SK-N-MC (cell line): ENCODE measurements around the gene IL5RA.

Experiments used
- DNase-seq: peaks from one replicate; pipeline ENCODE4 v3.0.0-alpha.2; 2011; ENCODE audit warnings: low read depth, low spot score
- H3K27ac ChIP-seq: fragments of 200-600 bp; sonication (generic); 2 replicates; pipeline ENCODE4 v1.5.1; 2016; ENCODE audit warnings: mixed run types
- H3K36me3 ChIP-seq: fragments of 200-600 bp; sonication (generic); 2 replicates; pipeline ENCODE4 v1.6.1; 2017; ENCODE audit warnings: antibody characterized with exemption, low read length, mixed read lengths; ENCODE audit not compliant: insufficient read depth
- H3K4me3 ChIP-seq: fragments of 200-600 bp; sonication (generic); 2 replicates; pipeline ENCODE4 v1.5.1; 2016
- H3K9ac ChIP-seq: fragments of 200-600 bp; sonication (generic); 2 replicates; pipeline ENCODE4 v1.8.0; 2017; ENCODE audit warnings: mixed run types, mixed read lengths; ENCODE audit not compliant: insufficient read length
- H3K9me3 ChIP-seq: fragments of 200-600 bp; sonication (generic); 2 replicates; pipeline ENCODE4 v1.6.1; 2017; ENCODE audit warnings: low read depth, mild to moderate bottlenecking, antibody characterized with exemption, low read length, moderate library complexity, mixed read lengths
- EZH2 ChIP-seq: fragments of 200-600 bp; sonication (generic); IDR thresholded peaks from one replicate; pipeline ENCODE4 v1.6.1; 2017; ENCODE audit warnings: antibody characterized with exemption
- FOXP2 ChIP-seq: optimal IDR thresholded peaks from 2 replicates; pipeline ENCODE3; 2011; ENCODE audit warnings: mild to moderate bottlenecking, moderate library complexity; ENCODE audit not compliant: insufficient read depth; ENCODE audit errors: extremely low read length, control extremely low read depth
- POLR2AphosphoS5 ChIP-seq: IDR thresholded peaks from 2 replicates; pipeline ENCODE4 v1.6.1; 2012; ENCODE audit warnings: mild to moderate bottlenecking, low read depth, low read length, borderline replicate concordance

IL5RA gene

DNA sequence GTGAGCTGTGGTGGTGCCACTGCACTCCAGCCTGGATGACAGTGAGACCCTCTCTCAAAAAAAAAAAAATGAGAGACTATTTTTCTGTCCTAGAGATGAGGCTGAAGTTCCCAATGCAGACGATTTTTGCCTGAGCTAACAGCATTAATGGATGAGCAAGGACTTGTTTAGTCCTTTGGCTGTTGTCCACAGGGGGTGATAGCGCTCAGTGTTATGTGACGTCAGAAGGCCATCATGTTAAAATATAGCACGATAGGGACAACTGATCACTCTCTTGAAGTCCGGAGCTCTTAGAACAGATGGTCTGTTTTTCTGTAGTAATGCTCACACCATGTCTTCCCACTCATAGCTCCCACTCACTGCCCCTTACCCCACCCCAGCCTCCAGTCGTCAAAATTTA, 23.3 kb upstream of the IL5RA start:
- Histone ChIP-seq H3K27ac (no peak overlapping the region), H3K9me3 (no peaks in the 10 kb centered on the region), H3K9ac (no peak overlapping the region), H3K36me3 (peaks cover 32% of the 10 kb centered on the region), H3K4me3 (no peak overlapping the region)
- no peak for TF ChIP-seq FOXP2
- TF ChIP-seq POLR2AphosphoS5, result no peak
- TF ChIP-seq EZH2, result no peak
- no peak for DNase-seq

DNA sequence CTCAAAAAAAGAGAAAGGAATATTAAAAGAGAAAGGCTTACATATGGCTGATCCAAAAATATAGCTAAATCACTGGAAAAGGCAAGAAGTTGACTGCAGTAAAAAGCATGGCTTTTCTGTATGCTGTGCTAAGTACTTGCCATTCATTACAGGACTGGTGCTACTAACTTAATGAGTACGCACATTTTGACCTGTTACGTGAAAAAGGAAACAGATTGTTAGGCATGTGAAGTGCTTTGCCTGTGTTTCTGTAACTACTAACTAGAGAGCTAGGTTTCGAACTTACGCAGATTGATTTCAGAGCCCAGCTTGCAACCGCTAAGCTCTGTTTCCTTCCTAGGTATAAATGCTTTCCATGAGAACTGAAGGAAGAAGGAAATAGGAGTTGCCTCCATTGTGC, 19.4 kb upstream of the IL5RA start:
- no peaks in the 10 kb centered on the region for H3K9me3 ChIP-seq
- H3K9ac ChIP-seq, result no peak overlapping the region
- H3K27ac ChIP-seq, result no peak overlapping the region
- H3K4me3 ChIP-seq, result no peak overlapping the region
- peaks cover 27% of the 10 kb centered on the region for H3K36me3 ChIP-seq
- DNase-seq, result no peak
- no peak for TF ChIP-seq FOXP2
- no peak for TF ChIP-seq POLR2AphosphoS5
- no peak for TF ChIP-seq EZH2

DNA sequence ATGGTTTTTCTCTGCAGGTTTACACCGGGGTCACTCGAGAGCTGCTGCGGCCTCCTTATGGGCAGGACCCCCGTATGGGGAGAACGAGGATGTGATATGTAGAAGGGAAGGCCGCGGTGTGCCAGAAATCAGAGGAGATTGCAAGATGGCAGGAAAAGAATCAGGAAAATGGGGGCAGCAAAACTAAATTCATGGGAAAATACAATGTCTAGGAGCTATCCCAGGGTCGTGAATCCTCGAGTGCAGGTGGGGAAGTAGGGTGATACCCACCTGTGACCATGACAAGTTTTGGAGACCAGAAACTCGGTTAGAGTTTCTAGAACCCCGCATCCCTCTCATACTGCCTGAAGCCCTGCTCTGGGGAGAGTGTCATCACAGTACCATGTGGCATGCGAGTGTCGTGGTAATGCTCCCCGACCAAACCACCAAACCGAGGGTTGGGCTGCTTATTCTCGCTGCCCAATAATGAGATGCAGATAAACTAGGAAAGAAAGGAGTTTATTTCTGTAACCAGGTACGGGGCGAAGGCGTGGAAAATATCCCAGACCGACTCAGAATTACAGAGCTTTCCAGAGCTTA, 17.3 kb upstream of the IL5RA start:
- Histone ChIP-seq H3K27ac (peak overlapping the region; percentile 60; the same call in 1 of the 2 replicates), H3K36me3 (peaks cover 27% of the 10 kb centered on the region), H3K9ac (peak overlapping the region; percentile 85), H3K4me3 (peak overlapping the region; percentile 77), H3K9me3 (no peaks in the 10 kb centered on the region)
- no peak for DNase-seq
- no peak for TF ChIP-seq FOXP2
- no peak for TF ChIP-seq POLR2AphosphoS5
- TF ChIP-seq EZH2, result no peak

DNA sequence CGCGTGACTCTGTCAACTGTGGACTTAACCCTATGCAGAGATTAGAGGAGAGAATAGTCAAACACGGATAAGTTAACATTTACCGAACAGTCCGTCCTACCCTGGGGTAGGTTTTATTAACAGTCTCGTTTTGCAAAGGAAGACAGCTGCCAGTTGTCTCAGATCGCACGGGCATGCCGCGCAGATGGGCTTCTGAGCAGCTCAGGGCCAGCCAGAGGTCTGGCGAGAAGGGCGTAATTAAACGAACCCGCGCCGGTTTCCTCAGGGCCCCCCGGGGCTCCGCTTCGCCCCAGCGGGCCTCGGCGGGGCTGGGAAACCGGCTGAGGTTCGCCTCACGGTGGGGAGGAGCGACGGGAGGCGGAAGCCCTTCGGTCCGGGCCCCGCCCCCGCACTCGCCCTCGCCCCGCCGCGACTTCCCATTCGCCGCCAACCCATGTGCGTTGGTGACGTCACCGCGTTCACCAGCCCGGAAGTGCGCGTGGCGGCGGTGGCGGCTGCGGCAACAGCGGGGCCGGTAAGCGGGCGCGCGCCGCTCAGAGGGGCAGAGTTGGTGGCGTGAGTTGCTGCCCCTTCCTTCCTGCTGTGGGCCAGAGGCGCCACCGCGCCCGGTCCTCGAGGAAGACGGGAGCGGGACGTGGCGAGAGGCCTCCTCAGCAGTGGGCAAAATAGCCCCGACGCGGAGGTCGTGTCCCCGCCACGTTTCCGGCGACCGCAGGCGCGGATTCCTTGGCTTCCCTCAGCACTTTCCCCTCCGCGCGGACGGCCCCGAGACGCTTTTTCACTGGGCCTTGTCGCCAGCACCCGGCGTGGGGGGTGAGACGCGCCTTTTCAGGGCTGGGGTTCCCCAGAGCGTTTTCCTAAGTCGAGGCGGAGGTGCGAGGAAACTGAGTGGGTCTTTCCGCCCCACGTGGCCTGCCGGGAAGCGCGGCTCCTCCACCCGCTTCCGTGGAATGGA, 16.6 kb upstream of the IL5RA start, which contains the start of gene TRNT1:
TSS of gene TRNT1 (plus strand) at position 464 of the 955 bp plus-strand sequence. CDS start 2,101 bp downstream, outside the sequence.
- DNase-seq, result no peak
- TF ChIP-seq FOXP2, result no peak
- TF ChIP-seq POLR2AphosphoS5, result peak; percentile 90; the same call in 1 of the 2 replicates
- Histone ChIP-seq H3K9me3 (no peaks in the 10 kb centered on the region), H3K36me3 (peaks cover 27% of the 10 kb centered on the region), H3K9ac (peak within 1 kb of the TSS; percentile 85), H3K4me3 (peak within 1 kb of the TSS; percentile 77), H3K27ac (peak within 1 kb of the TSS; percentile 60)

DNA sequence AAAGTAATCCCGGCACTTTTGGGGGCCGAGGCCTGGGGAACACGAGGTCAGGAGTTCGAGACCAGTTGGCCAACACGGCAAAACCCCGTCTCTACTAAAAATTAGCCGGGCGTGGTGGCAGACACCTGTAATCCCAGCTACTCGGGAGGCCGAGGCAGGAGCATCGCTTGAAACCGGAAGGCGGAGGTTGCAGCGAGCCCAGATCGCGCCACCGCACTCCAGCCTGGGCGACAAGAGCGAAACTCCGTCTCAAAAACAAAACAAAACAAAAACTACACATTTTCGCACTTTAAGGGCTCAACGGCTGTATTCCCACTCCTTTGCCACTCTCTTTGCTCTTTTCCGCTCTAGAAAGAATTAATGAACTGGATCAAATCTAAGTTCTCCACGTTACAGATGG, 15.8 kb upstream of the IL5RA start:
- Histone ChIP-seq H3K27ac (no peak overlapping the region; the same call in 1 of the 2 replicates), H3K9ac (peak overlapping the region; percentile 80), H3K4me3 (peak overlapping the region; percentile 77), H3K36me3 (peaks cover 23% of the 10 kb centered on the region), H3K9me3 (no peaks in the 10 kb centered on the region)
- DNase-seq, result no peak
- TF ChIP-seq POLR2AphosphoS5, result no peak
- no peak for TF ChIP-seq FOXP2
- no peak for TF ChIP-seq EZH2

DNA sequence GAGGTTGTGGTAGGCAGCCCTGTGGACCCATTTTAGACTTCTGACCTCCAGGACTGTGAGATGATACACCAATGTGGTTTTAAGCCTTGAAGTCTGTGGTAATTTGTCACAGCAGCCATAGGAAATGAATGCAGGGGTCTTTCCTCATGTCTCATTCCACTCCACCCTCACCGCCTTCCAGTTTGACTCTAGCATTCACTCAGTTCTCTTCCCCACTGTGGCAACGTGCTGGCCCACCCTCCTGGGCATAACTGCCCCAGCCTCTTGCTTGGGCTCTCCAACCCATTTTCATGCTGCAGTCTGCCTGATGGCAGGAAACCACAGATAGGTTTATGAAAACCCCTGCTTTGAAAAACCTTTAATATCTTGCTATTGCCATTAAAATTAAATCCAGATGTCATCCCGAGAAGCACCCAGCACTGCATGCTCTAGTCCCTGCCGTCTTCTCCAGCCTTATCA, 9.2 kb upstream of the IL5RA start:
- TF ChIP-seq FOXP2 (no peak), POLR2AphosphoS5 (no peak; the same call in 1 of the 2 replicates), EZH2 (no peak)
- Histone ChIP-seq H3K27ac (no peak overlapping the region), H3K4me3 (peak overlapping the region; percentile 30; the same call in 1 of the 2 replicates), H3K9me3 (no peaks in the 10 kb centered on the region), H3K36me3 (no peaks in the 10 kb centered on the region), H3K9ac (no peak overlapping the region)
- DNase-seq, result peak; percentile 75

DNA sequence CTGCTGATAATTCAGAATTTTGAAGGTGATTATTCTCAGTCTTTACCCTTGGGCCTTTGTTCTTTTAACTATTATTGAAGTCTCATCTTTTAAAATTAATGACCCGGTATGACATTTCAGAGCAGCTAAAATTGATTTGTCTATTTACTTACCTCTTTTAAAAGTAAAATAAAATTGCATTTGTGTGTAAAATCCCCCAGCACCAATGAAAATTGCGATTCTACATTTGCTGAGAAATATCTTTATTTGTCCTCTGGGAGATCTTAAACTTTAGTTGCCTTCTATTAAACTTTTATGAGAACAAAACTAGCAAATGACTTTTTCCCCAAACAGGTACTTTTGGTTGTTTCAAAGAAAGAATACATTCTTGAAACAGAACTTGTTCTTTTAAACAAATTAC, 7.5 kb upstream of the IL5RA start:
- H3K27ac ChIP-seq, result no peak overlapping the region

DNA sequence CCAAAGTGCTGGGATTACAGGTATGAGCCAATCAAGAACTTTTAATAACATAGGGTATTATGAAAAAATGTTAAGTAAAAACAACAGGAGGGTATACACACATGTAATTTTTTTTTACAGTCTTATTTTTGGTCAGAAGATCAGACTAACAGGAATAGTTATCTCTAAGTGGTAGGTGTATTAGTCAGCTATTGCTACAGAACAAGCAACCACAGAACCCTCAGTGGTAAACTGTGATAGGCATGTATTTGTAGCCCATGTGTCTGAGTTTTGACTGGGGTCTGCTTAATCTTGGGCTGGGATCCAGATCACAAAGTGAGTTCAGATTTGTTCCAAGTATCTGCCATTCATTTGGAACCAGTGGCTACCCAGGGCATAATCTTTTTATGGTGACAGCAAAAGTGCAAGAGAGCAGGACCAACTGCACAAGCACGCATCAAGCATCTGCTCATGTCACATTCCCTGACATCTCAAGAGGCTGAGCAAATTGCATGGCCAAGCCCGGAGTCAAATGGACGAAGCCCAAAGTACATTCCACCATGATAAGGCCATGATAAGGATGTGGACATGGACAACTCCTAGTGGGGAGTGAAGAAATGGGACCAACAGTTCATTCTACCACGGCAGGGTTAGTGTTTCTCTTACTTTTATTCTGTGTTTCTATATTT, 3.0 kb upstream of the IL5RA start:
- TF ChIP-seq EZH2 (no peak), FOXP2 (no peak), POLR2AphosphoS5 (no peak)
- Histone ChIP-seq H3K4me3 (no peak overlapping the region), H3K9ac (no peak overlapping the region), H3K36me3 (no peaks in the 10 kb centered on the region), H3K27ac (no peak overlapping the region), H3K9me3 (no peaks in the 10 kb centered on the region)
- no peak for DNase-seq

More for the DNA sequence above, 7.5 kb upstream of the IL5RA start:
- Histone ChIP-seq H3K4me3 (no peak overlapping the region), H3K9ac (no peak overlapping the region), H3K36me3 (no peaks in the 10 kb centered on the region), H3K9me3 (no peaks in the 10 kb centered on the region)
- TF ChIP-seq POLR2AphosphoS5 (no peak), FOXP2 (no peak), EZH2 (no peak)
- DNase-seq, result no peak
